Smooth muscle cell (in vitro differentiated cells): ENCODE measurements around the gene PRKCG. TPM values are rescaled to one million over a fixed set of nuclear protein-coding genes. Genes with fewer than 3 reads are reported as not detected.

Experiments
- DNase-seq: peaks from one replicate; lab custom pipeline; 2025; ENCODE audit not compliant: unreplicated experiment; lab: John Stamatoyannopoulos, UW
- H2AFZ ChIP-seq: fragments of 200-600 bp; sonication (generic); 2 replicates; pipeline ENCODE4 v1.6.0; 2016; ENCODE audit warnings: antibody characterized with exemption, low read depth, mild to moderate bottlenecking
- H3F3A ChIP-seq: fragments of 200-600 bp; sonication (generic); 2 replicates; pipeline ENCODE4 v1.6.0; 2017; ENCODE audit warnings: antibody characterized with exemption, low read depth
- H3K27ac ChIP-seq: fragments of 200-600 bp; sonication (generic); 2 replicates; pipeline ENCODE4 v1.5.1; 2016; ENCODE audit warnings: low read depth, mild to moderate bottlenecking
- H3K27me3 ChIP-seq: fragments of 200-600 bp; sonication (generic); 2 replicates; pipeline ENCODE4 v1.6.1; 2016; ENCODE audit warnings: low read depth, mild to moderate bottlenecking
- H3K36me3 ChIP-seq: fragments of 200-600 bp; sonication (generic); 2 replicates; pipeline ENCODE4 v1.5.1; 2016; ENCODE audit warnings: low read depth
- H3K4me1 ChIP-seq: fragments of 200-600 bp; sonication (generic); 2 replicates; pipeline ENCODE4 v1.5.1; 2016; ENCODE audit warnings: low read depth
- H3K4me2 ChIP-seq: fragments of 200-600 bp; sonication (generic); 2 replicates; pipeline ENCODE4 v1.6.0; 2016; ENCODE audit warnings: mild to moderate bottlenecking
- H3K4me3 ChIP-seq: fragments of 200-600 bp; sonication (generic); 2 replicates; pipeline ENCODE4 v1.5.1; 2016; ENCODE audit warnings: mild to moderate bottlenecking
- H3K79me2 ChIP-seq: fragments of 200-600 bp; sonication (generic); 2 replicates; pipeline ENCODE4 v1.6.0; 2016; ENCODE audit warnings: low read depth, mild to moderate bottlenecking
- H3K9ac ChIP-seq: fragments of 200-600 bp; sonication (generic); 2 replicates; pipeline ENCODE4 v1.6.0; 2016; ENCODE audit warnings: low read depth
- H3K9me3 ChIP-seq: fragments of 200-600 bp; sonication (generic); replicated peaks from 2 replicates; pipeline ENCODE4 v1.5.1; 2016; ENCODE audit warnings: low read depth
- H4K20me1 ChIP-seq: fragments of 200-600 bp; sonication (generic); 2 replicates; pipeline ENCODE4 v1.6.0; 2016; ENCODE audit warnings: low read depth
- CTCF ChIP-seq: fragments of 200-600 bp; sonication (generic); IDR thresholded peaks from 2 replicates; pipeline ENCODE4 v1.5.1; 2017; ENCODE audit warnings: borderline replicate concordance, mild to moderate bottlenecking, antibody characterized with exemption; ENCODE audit not compliant: insufficient read depth, poor library complexity, severe bottlenecking
- WGBS: methylation state at CpG from one replicate; pipeline ENCODE4 v1.1.7; 2016; ENCODE audit warnings: low lambda C conversion rate; 5-methylcytosine and 5-hydroxymethylcytosine counted together
- polyA plus RNA-seq: library from polyadenylated mRNA; unstranded; fragments of >200 nt; fragmentation: Nextera tagmentation; extraction: Ambion mirVana; gene quantifications from 2 replicates; pipeline ENCODE4 v1.2.1, GENCODE V29; 2016
- total RNA-seq: library from RNA; depleted of rRNA; stranded (reverse); fragments of >200 nt; gene quantifications from 2 replicates; pipeline ENCODE4 v1.2.3, GENCODE V29; 2014

PRKCG gene
- total and polyA plus RNA-seq, 2 experiments from 2014 or later = 0.51 TPM; not detected in 1

- Histone ChIP-seq H3K4me3 (no peak overlapping the region), H3F3A (no peaks in the 10 kb centered on the region), H2AFZ (no peak overlapping the region), H3K79me2 (no peaks in the 10 kb centered on the region), H3K27me3 (no peaks in the 10 kb centered on the region), H3K9ac (no peak overlapping the region), H3K4me2 (no peak overlapping the region), H3K4me1 (no peaks in the 10 kb centered on the region), H3K27ac (no peak overlapping the region), H3K36me3 (no peaks in the 10 kb centered on the region), H4K20me1 (peaks cover 5% of the 10 kb centered on the region), H3K9me3 (no peaks in the 10 kb centered on the region)
- DNase-seq = no peak
- TF ChIP-seq CTCF = no peak
- WGBS = 42% methylated on average over 7 of the region's 8 CpGs
These were observed 45.7 kb downstream of the PRKCG start for GRCh38 chr19:53927739-53928138.

GRCh38 chr19:53936029-53936428, 54.0 kb downstream of the PRKCG start:
- H3K4me1 ChIP-seq = no peaks in the 10 kb centered on the region
- no peak overlapping the region for H3K4me3 ChIP-seq
- no peak overlapping the region for H3K9ac ChIP-seq
- no peak for DNase-seq
- H3K79me2 ChIP-seq = no peaks in the 10 kb centered on the region
- no peaks in the 10 kb centered on the region for H3K9me3 ChIP-seq
- H3K36me3 ChIP-seq = no peaks in the 10 kb centered on the region
- 69% methylated on average over 7 of the region's 7 CpGs for WGBS
- H2AFZ ChIP-seq = no peak overlapping the region
- H4K20me1 ChIP-seq = no peaks in the 10 kb centered on the region
- no peak for TF ChIP-seq CTCF
- no peak overlapping the region for H3K27ac ChIP-seq
- H3K4me2 ChIP-seq = no peak overlapping the region
- H3K27me3 ChIP-seq = peaks cover 2% of the 10 kb centered on the region
- H3F3A ChIP-seq = no peaks in the 10 kb centered on the region

- DNase-seq = no peak
- Histone ChIP-seq H3K9me3 (no peaks in the 10 kb centered on the region), H3K36me3 (no peaks in the 10 kb centered on the region), H2AFZ (no peak overlapping the region), H3K27me3 (peaks cover 35% of the 10 kb centered on the region), H3K9ac (no peak overlapping the region), H3K27ac (no peak overlapping the region), H3K4me1 (no peaks in the 10 kb centered on the region), H3K79me2 (no peaks in the 10 kb centered on the region), H3K4me3 (no peak overlapping the region), H3K4me2 (no peak overlapping the region), H4K20me1 (no peaks in the 10 kb centered on the region), H3F3A (no peaks in the 10 kb centered on the region)
- TF ChIP-seq CTCF = no peak
- 12% methylated on average over 32 of the region's 55 CpGs for WGBS
These were observed 60.2 kb downstream of the PRKCG start for GRCh38 chr19:53942001-53942786.

GRCh38 chr19:53944416-53944815, 62.4 kb downstream of the PRKCG start:
- Histone ChIP-seq H2AFZ (no peak overlapping the region), H3K9ac (no peak overlapping the region), H3K4me2 (no peak overlapping the region), H3K4me1 (no peaks in the 10 kb centered on the region), H3K36me3 (no peaks in the 10 kb centered on the region), H3F3A (no peaks in the 10 kb centered on the region), H4K20me1 (no peaks in the 10 kb centered on the region), H3K27ac (no peak overlapping the region), H3K79me2 (no peaks in the 10 kb centered on the region), H3K4me3 (no peak overlapping the region), H3K27me3 (peaks cover 35% of the 10 kb centered on the region), H3K9me3 (no peaks in the 10 kb centered on the region)
- DNase-seq = no peak
- WGBS = 90% methylated on average over 4 of the region's 4 CpGs
- TF ChIP-seq CTCF = no peak
